Peyer's patch (tissue), 4 donors: ENCODE data around the gene NAP1L4. TPM values are rescaled to one million over a fixed set of nuclear protein-coding genes. Genes with fewer than 3 reads are reported as not detected.
A peak's percentile ranks its signal among the peaks of the same experiment; 100 is the strongest.

Experiments used
- DNase-seq, 3 donors: peaks; one replicate each; pipeline ENCODE4 v3.0.0-alpha.2; 2017 to 2019
- H3K27ac ChIP-seq, 4 donors: fragments of 200-600 bp; sonication (generic); one replicate each; pipeline ENCODE4 v1.5.1; 2016 to 2019
- H3K27me3 ChIP-seq, 2 donors: fragments of 200-600 bp; sonication (generic); one replicate each; pipeline ENCODE4 v1.5.1; 2019
- H3K36me3 ChIP-seq, 3 donors: fragments of 200-600 bp; sonication (generic); one replicate each; pipeline ENCODE4 v1.5.1; 2016 to 2019
- H3K4me1 ChIP-seq, 4 donors: fragments of 200-600 bp; sonication (generic); one replicate each; pipeline ENCODE4 v1.5.1; 2016 to 2019
- H3K4me3 ChIP-seq, 4 donors: fragments of 200-600 bp; sonication (generic); 1 replicate in 3 of 4; 2 replicates in 1 of 4; pipeline ENCODE4 v1.5.1; 2016 to 2019; ENCODE audit warnings: mild to moderate bottlenecking in 1 of 4
- H3K9me3 ChIP-seq, 4 donors: fragments of 200-600 bp; sonication (generic); one replicate each; pipeline ENCODE4 v1.5.1; 2016 to 2019; ENCODE audit warnings: mild to moderate bottlenecking in 1 of 4
- POLR2A ChIP-seq, 2 donors: fragments of 450-650 bp; IDR thresholded peaks; one replicate each; pipeline ENCODE4 v1.5.1; 2017; ENCODE audit warnings: antibody characterized with exemption in 2 of 2, mild to moderate bottlenecking in 2 of 2, moderate library complexity in 2 of 2
- total RNA-seq, 4 donors: library from RNA; depleted of rRNA; stranded (reverse); fragments of >200 nt; gene quantifications; one replicate each; pipeline ENCODE4 v1.1.0, GENCODE V29; 2016
- TF ChIP-seq, protein P1 (sequence below), 6 experiments: fragments of 450-650 bp in 4 of 6; fragments of 200-600 bp in 2 of 6; sonication (generic) in 1 of 6; IDR thresholded peaks; one replicate each; pipeline ENCODE4 v1.5.1; 2017 to 2019; ENCODE audit warnings: antibody characterized with exemption in 6 of 6, mild to moderate bottlenecking in 3 of 6, moderate library complexity in 1 of 6

NAP1L4 gene
- total RNA-seq, 4 donors from 2014 or later, result 87.6 to 177 (median 119) TPM

DNA sequence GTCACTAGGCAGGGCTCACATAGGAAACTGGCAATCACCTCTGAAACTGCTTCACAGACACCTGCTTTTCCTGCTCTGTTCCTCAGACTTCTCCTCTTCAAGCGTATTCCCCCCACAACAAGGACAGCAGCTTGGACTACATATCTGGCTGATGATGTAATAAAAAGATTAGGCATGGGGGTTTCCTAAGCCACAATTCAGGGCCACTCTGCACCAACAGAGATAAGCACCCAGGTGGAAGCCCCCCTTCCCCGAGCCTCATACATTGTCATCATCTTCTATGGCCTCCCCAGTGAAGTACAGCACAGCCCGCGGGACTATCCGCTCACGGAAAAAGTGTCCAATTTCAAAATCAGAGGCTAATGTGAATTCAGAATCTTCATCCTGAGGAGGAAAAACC lies 37.9 kb downstream of the NAP1L4 start:
- Histone ChIP-seq H3K27me3 (no peaks in the 10 kb centered on the region), H3K4me3 (no peak overlapping the region), H3K36me3 (peaks cover 0 to 100% (median 0%) of the 10 kb centered on the region in 3 donors), H3K9me3 (no peaks in the 10 kb centered on the region), H3K27ac (no peak overlapping the region), H3K4me1 (no peaks in the 10 kb centered on the region)
- no peak for DNase-seq
- no peak for TF ChIP-seq POLR2A (IDR thresholded peaks at IDR 0.05)
- TF ChIP-seq, protein P1, sequence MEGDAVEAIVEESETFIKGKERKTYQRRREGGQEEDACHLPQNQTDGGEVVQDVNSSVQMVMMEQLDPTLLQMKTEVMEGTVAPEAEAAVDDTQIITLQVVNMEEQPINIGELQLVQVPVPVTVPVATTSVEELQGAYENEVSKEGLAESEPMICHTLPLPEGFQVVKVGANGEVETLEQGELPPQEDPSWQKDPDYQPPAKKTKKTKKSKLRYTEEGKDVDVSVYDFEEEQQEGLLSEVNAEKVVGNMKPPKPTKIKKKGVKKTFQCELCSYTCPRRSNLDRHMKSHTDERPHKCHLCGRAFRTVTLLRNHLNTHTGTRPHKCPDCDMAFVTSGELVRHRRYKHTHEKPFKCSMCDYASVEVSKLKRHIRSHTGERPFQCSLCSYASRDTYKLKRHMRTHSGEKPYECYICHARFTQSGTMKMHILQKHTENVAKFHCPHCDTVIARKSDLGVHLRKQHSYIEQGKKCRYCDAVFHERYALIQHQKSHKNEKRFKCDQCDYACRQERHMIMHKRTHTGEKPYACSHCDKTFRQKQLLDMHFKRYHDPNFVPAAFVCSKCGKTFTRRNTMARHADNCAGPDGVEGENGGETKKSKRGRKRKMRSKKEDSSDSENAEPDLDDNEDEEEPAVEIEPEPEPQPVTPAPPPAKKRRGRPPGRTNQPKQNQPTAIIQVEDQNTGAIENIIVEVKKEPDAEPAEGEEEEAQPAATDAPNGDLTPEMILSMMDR (IDR thresholded peaks at IDR 0.05), result no peak

DNA sequence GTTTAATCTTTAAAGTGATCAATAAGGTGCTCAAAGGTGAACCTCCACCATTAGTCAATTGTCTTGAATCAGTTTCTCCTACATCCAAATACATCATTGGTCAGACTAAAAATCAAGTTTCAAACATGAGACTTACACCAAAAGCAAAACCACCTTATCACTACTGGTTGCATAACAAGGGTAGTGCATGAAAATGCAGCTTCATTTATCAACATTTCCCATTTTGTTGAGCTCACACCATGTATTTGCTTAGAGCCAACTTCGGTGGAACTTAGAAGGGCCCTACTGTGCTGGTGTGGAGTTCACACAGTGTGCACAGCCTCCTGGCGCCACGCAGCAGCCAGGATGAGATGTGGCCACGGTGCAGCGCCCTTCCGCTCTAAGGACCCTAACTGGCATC lies 39.8 kb downstream of the NAP1L4 start:
- DNase-seq, result no peak
- Histone ChIP-seq H3K4me1 (no peaks in the 10 kb centered on the region), H3K27ac (peak overlapping the region in 1 of 4 donors; percentile 1), H3K27me3 (no peaks in the 10 kb centered on the region), H3K36me3 (peaks cover 0 to 98% (median 0%) of the 10 kb centered on the region in 3 donors), H3K4me3 (no peak overlapping the region), H3K9me3 (no peaks in the 10 kb centered on the region)
- no peak for TF ChIP-seq POLR2A (IDR thresholded peaks at IDR 0.05)
- TF ChIP-seq, protein P1 (IDR thresholded peaks at IDR 0.05), result no peak

DNA sequence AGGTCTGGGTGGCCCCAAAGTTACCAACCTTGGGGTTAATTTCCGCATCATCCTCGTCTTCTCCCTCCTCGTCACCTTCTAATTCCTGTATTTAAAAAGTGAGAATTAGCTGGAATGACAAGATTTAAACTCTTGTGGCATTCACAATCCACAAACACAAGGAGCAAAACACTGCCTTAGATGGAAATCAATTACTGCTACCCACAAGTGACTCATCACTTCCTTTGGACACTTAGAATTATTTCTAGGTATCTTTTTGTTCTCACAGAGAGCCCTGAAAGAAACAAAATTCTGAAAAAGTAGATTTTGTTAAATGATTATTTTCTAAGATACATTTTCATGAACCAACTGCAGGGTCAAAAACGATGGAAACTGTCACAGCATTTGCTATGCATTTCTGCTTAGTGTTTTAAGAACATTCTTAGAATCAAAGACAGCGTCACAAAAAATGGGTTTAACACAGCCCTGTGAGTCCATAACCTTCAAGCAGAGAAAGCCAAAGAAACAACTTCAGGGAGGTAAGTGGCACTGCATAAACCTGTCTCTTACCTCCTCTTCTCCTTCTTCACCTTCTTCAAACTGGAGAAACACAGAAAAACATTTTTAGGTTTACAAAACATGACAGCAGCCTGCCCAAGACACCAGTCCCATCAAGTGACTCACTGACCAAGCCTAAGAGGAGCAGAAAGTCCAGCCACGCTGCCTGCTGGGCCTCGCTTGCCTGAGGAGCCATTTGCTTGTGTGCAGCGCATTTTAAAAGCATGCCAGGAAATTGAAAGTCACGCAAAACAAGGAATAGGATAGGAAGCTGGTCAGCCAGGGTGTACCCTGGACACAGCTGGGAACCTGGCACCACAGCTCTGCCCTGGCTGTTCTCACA lies 40.7 kb downstream of the NAP1L4 start:
- Histone ChIP-seq H3K4me3 (no peak overlapping the region), H3K27ac (peak overlapping the region in 2 of 4 donors; percentile 1 to 25), H3K9me3 (no peaks in the 10 kb centered on the region), H3K4me1 (no peaks in the 10 kb centered on the region), H3K36me3 (peaks cover 0 to 92% (median 0%) of the 10 kb centered on the region in 3 donors), H3K27me3 (no peaks in the 10 kb centered on the region)
- no peak for DNase-seq
- TF ChIP-seq, protein P1 (IDR thresholded peaks at IDR 0.05), result no peak
- no peak for TF ChIP-seq POLR2A (IDR thresholded peaks at IDR 0.05)

DNA sequence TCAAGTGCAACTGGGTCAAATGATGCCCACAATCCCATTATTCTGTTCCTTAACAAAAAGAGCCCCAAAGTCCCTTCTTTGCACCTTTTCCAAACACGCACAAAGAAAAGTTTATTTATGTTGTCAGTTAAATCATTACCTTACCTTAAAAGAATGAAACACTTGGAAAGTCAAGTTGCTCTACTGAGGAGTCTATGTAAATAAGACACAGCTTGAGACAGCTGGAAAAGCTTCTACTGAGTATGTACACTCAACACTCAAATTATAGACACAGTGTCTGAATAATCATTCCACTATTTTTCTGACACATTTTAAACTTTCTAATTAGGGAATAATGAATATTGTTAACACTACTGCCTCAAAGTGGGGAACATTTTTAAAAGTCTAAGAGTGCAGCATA lies 41.3 kb downstream of the NAP1L4 start:
- H3K27me3 ChIP-seq, result no peaks in the 10 kb centered on the region
- no peak overlapping the region for H3K4me3 ChIP-seq
- H3K4me1 ChIP-seq, result peaks cover 0 to 6% (median 1%) of the 10 kb centered on the region in 4 donors
- DNase-seq, result no peak
- no peak overlapping the region for H3K27ac ChIP-seq
- TF ChIP-seq, protein P1 (IDR thresholded peaks at IDR 0.05), result no peak
- no peak for TF ChIP-seq POLR2A (IDR thresholded peaks at IDR 0.05)
- peaks cover 0 to 86% (median 0%) of the 10 kb centered on the region in 3 donors for H3K36me3 ChIP-seq
- no peaks in the 10 kb centered on the region for H3K9me3 ChIP-seq

DNA sequence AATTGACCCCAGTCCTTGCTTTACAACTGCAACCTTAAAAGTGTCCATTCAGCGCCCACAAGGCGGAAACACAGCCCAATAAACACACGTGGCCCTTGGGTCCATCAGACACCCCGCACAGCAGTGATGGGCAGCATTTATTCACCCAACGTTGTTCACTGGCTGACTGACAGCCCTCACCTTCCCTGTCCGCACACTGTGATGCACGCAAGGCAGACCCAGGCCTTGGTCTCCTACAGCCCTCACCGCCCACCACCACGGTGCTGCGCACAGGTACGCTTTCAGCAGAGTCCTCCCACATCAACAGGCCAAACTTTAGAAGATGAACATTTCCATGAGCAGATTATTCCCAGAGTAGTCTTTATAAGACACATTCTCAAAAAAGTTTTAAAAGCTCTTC lies 42.2 kb downstream of the NAP1L4 start:
- Histone ChIP-seq H3K36me3 (peaks cover 0 to 79% (median 0%) of the 10 kb centered on the region in 3 donors), H3K27me3 (no peaks in the 10 kb centered on the region), H3K4me1 (peaks cover 0 to 15% (median 3%) of the 10 kb centered on the region in 4 donors), H3K4me3 (no peak overlapping the region), H3K27ac (no peak overlapping the region), H3K9me3 (no peaks in the 10 kb centered on the region)
- no peak for DNase-seq
- TF ChIP-seq POLR2A (IDR thresholded peaks at IDR 0.05), result no peak
- TF ChIP-seq, protein P1 (IDR thresholded peaks at IDR 0.05), result no peak
